Endothelial cell of umbilical vein (primary cell): ENCODE results near the gene TSPEAR. TPM values are rescaled to one million over a fixed set of nuclear protein-coding genes. Genes with fewer than 3 reads are reported as not detected.

Experiments used
- BruUV-seq: library from RNA; stranded (reverse); fragments of 400-500 nt; replicated peaks from 2 replicates; lab custom pipeline; 2021; lab: Mats Ljungman, UMichigan
- CTCF ChIA-PET: fragments of 300-600, 350-600 bp; sonication (Branson Sonifier 250); formaldehyde crosslinking; loops from one replicate; lab custom pipeline; 2021; ENCODE audit warnings: antibody characterized with exemption, inconsistent platforms; lab: Charles Lee
- POLR2A ChIA-PET: fragments of 300-600, 350-600 bp; sonication (Branson Sonifier 250); formaldehyde crosslinking; loops from one replicate; lab custom pipeline; 2021; ENCODE audit warnings: antibody characterized with exemption, inconsistent platforms; lab: Charles Lee
- DNase-seq: peaks from one replicate; pipeline ENCODE4 v3.0.0-alpha.2; 2011; ENCODE audit warnings: low read depth, low spot score
- FAIRE-seq: peaks from 2 replicates; lab custom pipeline; 2011; peaks lifted over from hg19 to GRCh38; lab: Jason Lieb, UNC
- H2AFZ ChIP-seq: 2 replicates; pipeline ENCODE4 v1.6.0; 2012; ENCODE audit warnings: low read depth, low read length, control low read depth, inconsistent platforms
- H3K27ac ChIP-seq: 2 replicates; pipeline ENCODE4 v1.5.1; 2011; ENCODE audit warnings: low read depth, mild to moderate bottlenecking, control low read depth, low read length, moderate library complexity; ENCODE audit not compliant: insufficient read depth
- H3K27me3 ChIP-seq, 2 experiments: 2 replicates each; pipeline versions ENCODE4 v1.6.0 to v1.6.1; 2011; ENCODE audit warnings: low read length in 2 of 2, mixed read lengths in 1 of 2; ENCODE audit not compliant: control insufficient read depth in 2 of 2, insufficient read depth in 2 of 2
- H3K36me3 ChIP-seq, 2 experiments: 2 replicates in 1 of 2; 3 replicates in 1 of 2; pipeline ENCODE4 v1.5.1; 2011; ENCODE audit warnings: low read length in 2 of 2, mild to moderate bottlenecking in 1 of 2, moderate library complexity in 1 of 2; ENCODE audit not compliant: control insufficient read depth in 2 of 2, insufficient read depth in 2 of 2; ENCODE audit errors: extremely low read depth in 1 of 2
- H3K4me1 ChIP-seq: 3 replicates; pipeline ENCODE4 v1.5.1; 2011; ENCODE audit warnings: mild to moderate bottlenecking, low read length; ENCODE audit not compliant: control insufficient read depth, insufficient read depth; ENCODE audit errors: extremely low read depth
- H3K4me2 ChIP-seq: 2 replicates; pipeline ENCODE4 v1.6.1; 2011; ENCODE audit warnings: low read length, control low read depth, mixed read lengths; ENCODE audit not compliant: insufficient read depth
- H3K4me3 ChIP-seq, 3 experiments: fragments of 200-600 bp in 1 of 3; sonication (generic), shearing (Covaris generic) in 1 of 3; replicated peaks in 1 of 3; 2 replicates each; pipeline ENCODE4 v1.5.1; 2011 to 2016; ENCODE audit warnings: control low read depth in 3 of 3, low read length in 3 of 3, mild to moderate bottlenecking in 2 of 3, inconsistent platforms in 1 of 3, low read depth in 1 of 3, moderate library complexity in 1 of 3; ENCODE audit not compliant: insufficient read depth in 1 of 3
- H3K79me2 ChIP-seq: 2 replicates; pipeline ENCODE4 v1.6.0; 2012; ENCODE audit warnings: low read length, inconsistent platforms; ENCODE audit not compliant: control insufficient read depth, insufficient read depth
- H3K9ac ChIP-seq: replicated peaks from 2 replicates; pipeline ENCODE3; 2011; ENCODE audit warnings: low read length, control low read depth; ENCODE audit not compliant: insufficient read depth; ENCODE audit errors: extremely low read depth
- H3K9me1 ChIP-seq: replicated peaks from 3 replicates; pipeline ENCODE4 v1.6.0; 2011; ENCODE audit warnings: mild to moderate bottlenecking, low read length; ENCODE audit not compliant: control insufficient read depth, insufficient read depth; ENCODE audit errors: extremely low read depth
- H3K9me3 ChIP-seq: replicated peaks from 2 replicates; pipeline ENCODE4 v1.5.1; 2012; ENCODE audit warnings: low read length, inconsistent platforms; ENCODE audit not compliant: control insufficient read depth, insufficient read depth
- H4K20me1 ChIP-seq: replicated peaks from 2 replicates; pipeline ENCODE3; 2011; ENCODE audit warnings: mild to moderate bottlenecking, low read length; ENCODE audit not compliant: control insufficient read depth, insufficient read depth; ENCODE audit errors: extremely low read depth
- EZH2 ChIP-seq: IDR thresholded peaks from 2 replicates; pipeline ENCODE4 v1.6.1; 2012; ENCODE audit warnings: borderline replicate concordance, low read depth, mild to moderate bottlenecking, moderate library complexity, low read length, inconsistent platforms; ENCODE audit not compliant: severe bottlenecking
- FOS ChIP-seq: IDR thresholded peaks from 2 replicates; pipeline ENCODE4 v1.6.1; 2011; ENCODE audit warnings: mild to moderate bottlenecking, low read length, moderate library complexity, borderline replicate concordance; ENCODE audit not compliant: insufficient read depth
- GATA2 ChIP-seq: IDR thresholded peaks from 2 replicates; pipeline ENCODE4 v1.7.0; 2011; ENCODE audit warnings: low read depth, mild to moderate bottlenecking, moderate library complexity, mixed read lengths, low read length; ENCODE audit not compliant: insufficient read length, insufficient read depth
- JUN ChIP-seq: IDR thresholded peaks from 2 replicates; pipeline ENCODE4 v1.6.1; 2011; ENCODE audit warnings: borderline replicate concordance, low read depth; ENCODE audit not compliant: insufficient read length, insufficient read depth
- MAX ChIP-seq: IDR thresholded peaks from 2 replicates; pipeline ENCODE4 v1.6.1; 2011; ENCODE audit not compliant: insufficient read depth, insufficient read length
- MYC ChIP-seq: IDR thresholded peaks from one replicate; pipeline ENCODE4 v1.6.1; 2011; ENCODE audit warnings: mild to moderate bottlenecking, low read depth, low read length
- POLR2A ChIP-seq: IDR thresholded peaks from 2 replicates; pipeline ENCODE4 v1.6.1; 2012; ENCODE audit warnings: low read depth, mild to moderate bottlenecking, control low read depth, low read length
- POLR2AphosphoS5 ChIP-seq: IDR thresholded peaks from 2 replicates; pipeline ENCODE4 v1.6.1; 2012; ENCODE audit warnings: low read depth, mild to moderate bottlenecking, control low read depth, low read length, moderate library complexity; ENCODE audit not compliant: insufficient read depth
- dilution Hi-C: fragments of 300-500 bp; cut with MboI; formaldehyde crosslinking; loops from one replicate; pipeline ENCODE4 v1.15.0; 2019; ENCODE audit warnings: low sequenced_read_pairs; ENCODE audit not compliant: extremely low pct_ligation_motif_present
- intact Hi-C: fragments of 100-400 bp; cut with micrococcal nuclease; formaldehyde crosslinking; loops from one replicate; pipeline ENCODE4 v1.10.0; 2022
- polyA plus RNA-seq, 4 experiments: library from polyadenylated mRNA; depleted of rRNA in 3 of 4; stranded (reverse) in 3 of 4; unstranded in 1 of 4; fragments of >200 nt; gene quantifications; 2 replicates each; pipeline versions ENCODE4 v1.2.1 to v1.2.3, GENCODE V29; 2011 to 2012; ENCODE audit warnings: missing spikeins in 1 of 4
- total RNA-seq: library from RNA; stranded (reverse); gene quantifications from 2 replicates; pipeline ENCODE4 v1.2.3, GENCODE V29; 2021
- TF ChIP-seq, protein P1 (sequence below), 2 donors: IDR thresholded peaks; 1 replicate in 1 of 2; 2 replicates in 1 of 2; pipeline ENCODE4 v1.5.1; 2011; ENCODE audit warnings: low read length in 2 of 2, mild to moderate bottlenecking in 2 of 2, moderate library complexity in 2 of 2, control low read depth in 1 of 2, inconsistent platforms in 1 of 2, low read depth in 1 of 2; ENCODE audit not compliant: insufficient read depth in 1 of 2; ENCODE audit errors: extremely low read depth in 1 of 2

The TSPEAR gene
- total and polyA plus RNA-seq, 2 donors (not counting 3 experiments of a cell fraction or from before 2014, with no cell fraction given), result 0.01 TPM; not detected in 1

DNA sequence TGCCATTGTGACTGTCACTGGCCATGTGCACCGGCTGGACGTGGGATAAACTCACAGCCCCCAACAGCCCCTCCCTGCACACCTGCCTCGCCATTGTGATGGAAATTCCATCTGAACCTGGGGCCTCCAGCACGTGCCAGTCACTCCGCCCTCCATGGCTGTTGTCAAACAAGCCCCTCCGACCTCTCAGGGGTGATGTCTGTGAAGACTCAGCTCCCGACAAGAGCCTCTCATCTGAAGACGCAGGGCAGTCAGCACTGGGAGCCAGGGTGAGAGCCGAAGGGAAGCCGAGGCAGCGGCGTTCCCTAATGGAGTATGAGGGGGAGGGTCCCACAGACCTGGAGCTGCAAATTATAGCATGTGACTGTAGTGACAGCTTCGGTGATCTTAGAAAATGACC, 158.7 kb downstream of the TSPEAR start:
- dilution Hi-C loops (no loop called here), intact Hi-C loops (no loop called here)
- no peak overlapping the region for H2AFZ ChIP-seq
- no peaks in the 10 kb centered on the region for H4K20me1 ChIP-seq
- H3K4me2 ChIP-seq, result no peak overlapping the region
- no peaks in the 10 kb centered on the region for H3K36me3 ChIP-seq
- H3K9me3 ChIP-seq, result no peaks in the 10 kb centered on the region
- no peak overlapping the region for H3K9ac ChIP-seq
- no TSS peak for BruUV-seq
- FAIRE-seq (no peak), DNase-seq (no peak)
- ChIA-PET CTCF (no interaction called here), POLR2A (no interaction called here)
- H3K9me1 ChIP-seq, result no peaks in the 10 kb centered on the region
- TF ChIP-seq JUN (no peak), POLR2AphosphoS5 (no peak), EZH2 (no peak), MYC (no peak), FOS (no peak), MAX (no peak), POLR2A (no peak), GATA2 (no peak)
- TF ChIP-seq, protein P1, sequence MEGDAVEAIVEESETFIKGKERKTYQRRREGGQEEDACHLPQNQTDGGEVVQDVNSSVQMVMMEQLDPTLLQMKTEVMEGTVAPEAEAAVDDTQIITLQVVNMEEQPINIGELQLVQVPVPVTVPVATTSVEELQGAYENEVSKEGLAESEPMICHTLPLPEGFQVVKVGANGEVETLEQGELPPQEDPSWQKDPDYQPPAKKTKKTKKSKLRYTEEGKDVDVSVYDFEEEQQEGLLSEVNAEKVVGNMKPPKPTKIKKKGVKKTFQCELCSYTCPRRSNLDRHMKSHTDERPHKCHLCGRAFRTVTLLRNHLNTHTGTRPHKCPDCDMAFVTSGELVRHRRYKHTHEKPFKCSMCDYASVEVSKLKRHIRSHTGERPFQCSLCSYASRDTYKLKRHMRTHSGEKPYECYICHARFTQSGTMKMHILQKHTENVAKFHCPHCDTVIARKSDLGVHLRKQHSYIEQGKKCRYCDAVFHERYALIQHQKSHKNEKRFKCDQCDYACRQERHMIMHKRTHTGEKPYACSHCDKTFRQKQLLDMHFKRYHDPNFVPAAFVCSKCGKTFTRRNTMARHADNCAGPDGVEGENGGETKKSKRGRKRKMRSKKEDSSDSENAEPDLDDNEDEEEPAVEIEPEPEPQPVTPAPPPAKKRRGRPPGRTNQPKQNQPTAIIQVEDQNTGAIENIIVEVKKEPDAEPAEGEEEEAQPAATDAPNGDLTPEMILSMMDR (IDR thresholded peaks at IDR 0.05; ENCODE audit: extremely low read depth in 1 of 2, insufficient read depth in 1 of 2, low read depth in 1 of 2, low read length in 2 of 2), result no peak
- H3K27ac ChIP-seq, result no peak overlapping the region
- no peak overlapping the region for H3K4me3 ChIP-seq
- peaks cover 4% of the 10 kb centered on the region in 2 experiments for H3K27me3 ChIP-seq
- H3K4me1 ChIP-seq, result no peaks in the 10 kb centered on the region
- H3K79me2 ChIP-seq, result no peaks in the 10 kb centered on the region
